ENCODE measurements around the gene OLFML2B.
A peak's percentile ranks its signal among the peaks of the same experiment; 100 is the strongest.

OLFML2B gene

GRCh38 chr1:162007466-162007865 is 16.2 kb downstream of the OLFML2B start:
- DNase-seq (ENCODE audit: insufficient read length, low spot score) (no peak), FAIRE-seq (no peak)
- no peak for TF ChIP-seq POLR2A (IDR thresholded peaks at IDR 0.05; ENCODE audit: low read depth, low read length)

GRCh38 chr1:162006081-162006480 is 17.6 kb downstream of the OLFML2B start:
- no peak for DNase-seq (ENCODE audit: insufficient read length, low spot score)
- no peak for FAIRE-seq
- TF ChIP-seq POLR2A (IDR thresholded peaks at IDR 0.05; ENCODE audit: low read depth, low read length) = no peak

GRCh38 chr1:162004441-162004950 is 19.2 kb downstream of the OLFML2B start:
- no peak for TF ChIP-seq POLR2A (IDR thresholded peaks at IDR 0.05; ENCODE audit: low read depth, low read length)
- no peak for FAIRE-seq
- DNase-seq (ENCODE audit: insufficient read length, low spot score) = no peak

GRCh38 chr1:162003830-162004215 is 19.8 kb downstream of the OLFML2B start:
- DNase-seq (ENCODE audit: insufficient read length, low spot score) (peak; percentile 74), FAIRE-seq (no peak)
- no peak for TF ChIP-seq POLR2A (IDR thresholded peaks at IDR 0.05; ENCODE audit: low read depth, low read length)

GRCh38 chr1:162003061-162003829 is 20.4 kb downstream of the OLFML2B start:
- TF ChIP-seq POLR2A (IDR thresholded peaks at IDR 0.05; ENCODE audit: low read depth, low read length) = no peak
- peak; percentile 71 for DNase-seq (ENCODE audit: insufficient read length, low spot score)
- FAIRE-seq = no peak

GRCh38 chr1:162000053-162000420 is 23.6 kb downstream of the OLFML2B start:
- FAIRE-seq = no peak

GRCh38 chr1:161999301-162000052 is 24.2 kb downstream of the OLFML2B start:
- DNase-seq (ENCODE audit: insufficient read length, low spot score) = no peak
- FAIRE-seq = no peak
- no peak for TF ChIP-seq POLR2A (IDR thresholded peaks at IDR 0.05; ENCODE audit: low read depth, low read length)

More at GRCh38 chr1:162000053-162000420, 23.6 kb downstream of the OLFML2B start:
- TF ChIP-seq POLR2A (IDR thresholded peaks at IDR 0.05; ENCODE audit: low read depth, low read length) = no peak
- DNase-seq (ENCODE audit: insufficient read length, low spot score) = no peak

GRCh38 chr1:161998811-161999210 is 24.9 kb downstream of the OLFML2B start:
- no peak for FAIRE-seq
- no peak for TF ChIP-seq POLR2A (IDR thresholded peaks at IDR 0.05; ENCODE audit: low read depth, low read length)
- DNase-seq (ENCODE audit: insufficient read length, low spot score) = no peak

GRCh38 chr1:161997152-161997551 is 26.5 kb downstream of the OLFML2B start:
- DNase-seq (ENCODE audit: insufficient read length, low spot score) (no peak), FAIRE-seq (no peak)
- no peak for TF ChIP-seq POLR2A (IDR thresholded peaks at IDR 0.05; ENCODE audit: low read depth, low read length)

GRCh38 chr1:161994175-161994668 is 29.4 kb downstream of the OLFML2B start:
- FAIRE-seq (no peak), DNase-seq (ENCODE audit: insufficient read length, low spot score) (no peak)
- TF ChIP-seq POLR2A (IDR thresholded peaks at IDR 0.05; ENCODE audit: low read depth, low read length) = no peak

- TF ChIP-seq POLR2A (IDR thresholded peaks at IDR 0.05; ENCODE audit: low read depth, low read length) = no peak
- FAIRE-seq = no peak
- no peak for DNase-seq (ENCODE audit: insufficient read length, low spot score)
Observed at GRCh38 chr1:161993576-161993975, 30.1 kb downstream of the OLFML2B start.

- FAIRE-seq (no peak), DNase-seq (ENCODE audit: insufficient read length, low spot score) (no peak)
- TF ChIP-seq POLR2A (IDR thresholded peaks at IDR 0.05; ENCODE audit: low read depth, low read length) = no peak
Observed at GRCh38 chr1:161989786-161990185, 33.9 kb downstream of the OLFML2B start.

GRCh38 chr1:161989108-161989507 is 34.6 kb downstream of the OLFML2B start:
- no peak for DNase-seq (ENCODE audit: insufficient read length, low spot score)
- no peak for FAIRE-seq
- no peak for TF ChIP-seq POLR2A (IDR thresholded peaks at IDR 0.05; ENCODE audit: low read depth, low read length)

- no peak for FAIRE-seq
- no peak for DNase-seq (ENCODE audit: insufficient read length, low spot score)
- TF ChIP-seq POLR2A (IDR thresholded peaks at IDR 0.05; ENCODE audit: low read depth, low read length) = no peak
Observed at GRCh38 chr1:161988413-161988812, 35.3 kb downstream of the OLFML2B start.

All from H54 (cell line).